Stimulated activated CD4-positive, alpha-beta T cell treated with anti-CD3 and anti-CD28 coated beads, Interleukin-1b, Interleukin-23, amount 100 ng/mL, for 4 hours (primary cell): ENCODE data around the gene ADCY7.
"Not testable (repeated sequence)": the region's sequence is repeated elsewhere in the genome, so short reads cannot be mapped to it uniquely, and the experiment has no call there.

Source experiments
- DNase-seq, 2 donors: peaks; one replicate each; pipeline ENCODE4 v3.0.0-alpha.2; 2020; ENCODE audit warnings: low read depth in 2 of 2

Gene ADCY7

GRCh38 chr16:50266337-50267091 is at the start of gene ADCY7:
Gene ADCY7, plus strand, starts transcription at chr16:50266551. Its CDS starts 21,629 bp downstream, at chr16:50288180.
- peak; percentile 74 to 75 for DNase-seq

DNA sequence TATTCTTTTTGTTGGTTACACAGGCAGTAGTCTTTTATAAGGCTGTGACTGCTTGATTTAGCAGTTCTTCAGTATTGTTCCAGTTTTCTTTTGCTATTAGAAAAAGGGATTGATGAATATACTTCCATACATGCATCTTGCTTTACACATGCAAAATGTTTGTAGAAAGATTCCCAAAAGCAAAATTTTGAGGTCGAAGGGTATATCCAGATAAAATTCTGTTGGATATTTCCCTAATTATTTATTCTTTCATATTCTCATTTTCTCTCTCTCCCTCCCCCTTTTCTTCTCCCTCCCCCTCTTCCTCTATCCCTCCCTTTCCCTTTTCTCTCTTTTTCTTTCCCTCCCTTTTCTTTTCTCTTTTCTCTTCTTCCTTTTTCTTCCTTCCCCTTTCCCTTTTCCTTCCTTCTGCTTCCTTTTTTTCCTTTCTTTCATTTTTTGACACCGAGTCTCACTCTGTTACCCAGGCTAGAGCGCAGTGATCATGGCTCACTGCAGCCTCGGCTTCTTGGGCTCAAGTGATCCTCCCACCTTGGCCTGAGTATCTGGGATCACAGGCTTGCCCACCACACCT is 46.9 kb upstream of the ADCY7 start:
- DNase-seq, result no peak

DNA sequence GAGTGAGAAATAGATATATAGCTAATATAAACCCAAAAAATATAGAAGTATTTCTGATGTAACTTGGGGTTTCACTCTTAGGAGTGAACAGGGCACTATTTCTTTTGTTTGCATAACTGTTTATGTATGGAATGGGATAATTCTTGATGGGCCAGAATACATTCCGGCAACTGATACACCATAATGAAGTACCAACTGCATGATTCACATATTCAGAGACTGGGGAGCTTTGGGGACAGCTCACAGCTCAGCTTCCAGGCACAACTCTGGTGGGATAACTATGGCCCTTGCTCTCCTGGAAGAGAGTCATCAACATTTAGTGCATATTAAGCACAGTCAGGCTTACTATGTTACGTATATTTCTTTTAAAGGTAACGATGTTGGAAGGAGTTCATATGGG is 42.1 kb upstream of the ADCY7 start:
- DNase-seq, result no peak

GRCh38 chr16:50227120-50227519 is 39.2 kb upstream of the ADCY7 start:
- no peak for DNase-seq

DNA sequence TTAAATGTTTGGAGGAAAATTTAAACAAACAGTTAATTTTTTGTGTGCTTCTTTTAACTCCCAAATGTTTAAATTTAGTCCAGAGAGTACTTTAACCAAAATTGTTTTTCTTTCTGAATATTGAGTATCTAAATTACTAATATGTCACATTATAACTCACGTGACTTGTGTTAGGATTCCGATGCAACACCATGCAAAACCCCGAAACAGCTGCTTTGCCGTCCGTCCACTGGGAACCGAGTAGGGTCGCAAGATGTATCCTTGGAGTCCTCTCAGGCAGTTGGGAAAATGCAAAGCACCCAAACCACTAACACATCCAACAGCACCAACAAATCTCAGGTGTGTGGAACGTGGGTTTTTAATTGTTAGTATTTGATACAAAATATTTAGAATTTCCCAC is 38.7 kb upstream of the ADCY7 start:
- DNase-seq, result no peak

DNA sequence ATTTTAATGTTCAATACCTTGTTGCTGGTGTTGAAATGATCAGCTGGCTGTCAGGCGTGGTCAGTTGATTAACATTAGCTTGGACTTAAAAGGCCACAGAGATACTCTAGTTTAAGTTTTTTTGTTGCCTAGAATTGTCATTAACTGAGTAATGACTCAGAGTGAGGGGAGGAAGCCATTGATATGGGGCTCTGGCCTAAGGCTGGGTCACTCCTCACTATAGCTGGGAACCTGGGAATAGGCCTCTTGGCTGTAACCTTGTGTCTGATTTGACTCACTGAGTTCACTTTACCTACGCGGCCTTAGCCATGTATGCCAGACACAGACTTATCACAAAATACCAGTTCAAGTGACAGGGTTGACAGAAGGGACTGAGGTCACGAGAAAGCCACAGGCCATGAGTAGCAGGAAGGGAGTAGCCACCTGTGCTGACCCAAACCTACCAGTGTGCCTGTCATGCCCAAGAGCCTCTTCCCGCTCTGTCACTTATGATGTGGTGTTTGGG is 37.9 kb upstream of the ADCY7 start:
- no peak for DNase-seq

GRCh38 chr16:50229149-50229726 is 37.1 kb upstream of the ADCY7 start:
- no peak for DNase-seq

- DNase-seq, result no peak
These were observed 31.4 kb upstream of the ADCY7 start for GRCh38 chr16:50234771-50235556.

- DNase-seq, result no peak
These were observed 30.8 kb upstream of the ADCY7 start for GRCh38 chr16:50235581-50235980.

DNA sequence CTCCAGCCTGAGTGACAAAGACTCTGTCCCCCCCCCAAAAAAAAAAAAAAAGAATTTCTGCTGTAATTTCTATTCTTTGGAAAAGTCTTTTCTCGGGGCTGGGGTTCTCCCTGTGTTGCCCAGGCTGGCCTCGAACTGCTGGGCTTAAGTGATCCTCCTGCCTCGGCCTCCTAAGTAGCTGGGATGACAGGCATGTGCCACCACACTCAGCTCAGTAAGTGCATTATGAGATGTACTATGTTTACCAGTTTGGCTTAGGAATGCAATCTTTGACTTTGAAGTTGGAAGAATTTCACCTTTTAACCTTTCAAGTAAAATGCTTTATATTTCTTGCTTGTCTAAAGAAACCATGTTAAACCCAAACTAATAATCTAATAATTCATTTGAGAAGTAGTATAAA is 28.0 kb upstream of the ADCY7 start:
- no peak for DNase-seq

DNA sequence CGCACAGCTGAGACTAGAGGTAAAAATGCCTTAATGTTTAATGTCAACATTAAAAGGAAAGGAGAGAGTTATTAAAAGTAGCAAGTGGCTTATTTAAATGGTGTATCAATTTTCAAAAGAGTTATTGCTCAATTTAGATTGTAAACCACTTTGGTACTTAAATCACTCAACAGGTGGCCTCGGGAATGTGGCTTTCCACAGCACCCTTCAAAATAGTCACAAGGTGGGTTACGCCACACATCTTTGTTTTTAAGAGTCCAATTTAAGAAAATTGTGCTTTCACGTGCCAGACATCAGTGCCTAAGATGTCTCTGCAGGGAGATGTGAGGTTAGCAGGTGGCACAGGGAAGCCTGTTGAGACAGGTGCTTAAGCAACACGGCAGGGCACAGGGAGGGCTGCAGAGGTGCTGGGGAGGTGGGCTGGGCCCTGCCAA is 27.5 kb upstream of the ADCY7 start:
- no peak for DNase-seq

- DNase-seq, result not testable (repeated sequence)
These were observed 23.3 kb upstream of the ADCY7 start for GRCh38 chr16:50243024-50243423.

- DNase-seq, result no peak
These were observed 22.2 kb upstream of the ADCY7 start for GRCh38 chr16:50244140-50244503.

DNA sequence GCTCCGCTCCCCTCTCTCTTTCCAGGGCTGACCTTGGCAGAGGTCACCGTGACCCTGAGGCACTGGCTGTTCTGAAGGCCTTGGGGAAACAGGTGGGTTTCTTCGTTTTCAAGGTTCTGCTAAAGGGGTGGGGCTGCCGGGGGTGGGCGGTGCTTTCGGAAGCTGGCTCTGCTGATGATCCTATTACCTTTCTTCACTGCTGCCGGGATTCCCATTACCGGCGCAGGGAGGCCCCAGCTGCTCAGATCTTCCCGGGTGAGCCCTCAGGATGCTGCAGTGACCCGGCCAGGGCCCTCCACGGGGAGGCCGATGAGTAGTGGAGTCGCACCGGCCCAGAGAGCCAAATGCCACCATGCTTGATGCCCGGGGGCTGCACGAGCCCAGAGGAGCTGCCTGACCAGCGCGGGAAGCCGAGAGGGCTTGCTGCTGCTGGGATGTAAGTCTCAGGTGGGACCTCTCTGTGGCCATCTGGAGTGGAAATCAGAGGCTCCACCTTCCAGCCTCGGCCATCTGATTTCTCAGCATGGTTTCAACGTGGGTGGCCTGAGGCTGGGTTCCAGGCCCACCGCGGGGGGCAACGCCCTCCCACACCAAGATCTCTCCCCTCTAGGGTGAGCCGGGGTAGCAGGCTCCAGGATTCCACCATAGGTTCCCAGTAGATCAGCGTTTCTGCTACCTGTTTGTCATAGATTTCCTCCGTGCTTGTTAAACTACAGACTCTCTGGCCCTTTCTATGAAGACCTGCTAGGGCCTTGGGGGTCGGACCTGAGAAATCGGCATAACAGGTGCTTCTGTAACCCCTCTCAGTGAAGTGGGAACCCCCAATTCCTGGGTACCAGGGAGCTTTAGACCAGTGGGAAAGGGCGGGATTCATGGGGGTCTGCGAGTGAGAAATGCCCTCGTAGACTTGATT is 21.6 kb upstream of the ADCY7 start:
- no peak for DNase-seq

GRCh38 chr16:50245417-50246298 is 20.7 kb upstream of the ADCY7 start:
- DNase-seq, result peak; percentile 49 to 52

- no peak for DNase-seq
These were observed 19.8 kb upstream of the ADCY7 start for GRCh38 chr16:50246299-50247122.

DNA sequence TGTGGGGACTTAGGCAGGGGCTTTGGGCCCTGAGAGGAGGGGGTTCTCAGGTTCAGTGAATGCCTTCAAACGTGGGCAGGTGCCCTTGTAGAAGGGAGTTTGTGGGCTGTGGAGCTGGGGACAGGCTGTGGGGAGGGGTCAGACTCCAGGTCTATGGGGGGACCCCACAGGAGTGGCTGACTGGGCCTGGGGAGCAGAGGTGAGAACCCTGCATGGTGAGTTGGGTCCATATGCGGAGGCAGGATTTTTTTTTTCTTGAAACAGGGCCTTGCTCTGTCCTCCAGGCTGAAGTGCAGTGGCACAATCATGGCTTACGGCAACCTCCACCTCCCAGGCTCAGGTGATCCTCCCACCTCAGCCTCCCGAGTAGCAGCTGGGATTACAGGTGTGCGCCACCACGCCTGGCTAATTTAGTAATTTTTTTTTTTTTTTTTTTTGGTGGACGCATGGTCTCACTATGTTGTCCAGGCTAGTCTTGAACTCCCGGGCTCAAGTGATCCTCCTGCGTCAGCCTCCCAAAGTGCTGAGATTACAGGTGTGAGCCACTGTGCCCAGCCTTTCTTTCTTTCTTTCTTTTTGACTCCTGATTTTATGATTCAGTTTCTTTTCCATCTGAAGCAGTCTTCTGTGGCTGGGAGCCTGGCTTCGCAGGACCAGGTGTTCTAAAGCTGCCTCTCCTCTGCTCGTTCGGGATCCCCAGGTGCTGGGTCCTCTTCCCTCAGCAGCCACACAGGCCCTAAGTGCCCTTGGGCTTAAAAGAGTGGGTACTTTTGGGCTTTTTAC is 19.0 kb upstream of the ADCY7 start:
- DNase-seq, result no peak

DNA sequence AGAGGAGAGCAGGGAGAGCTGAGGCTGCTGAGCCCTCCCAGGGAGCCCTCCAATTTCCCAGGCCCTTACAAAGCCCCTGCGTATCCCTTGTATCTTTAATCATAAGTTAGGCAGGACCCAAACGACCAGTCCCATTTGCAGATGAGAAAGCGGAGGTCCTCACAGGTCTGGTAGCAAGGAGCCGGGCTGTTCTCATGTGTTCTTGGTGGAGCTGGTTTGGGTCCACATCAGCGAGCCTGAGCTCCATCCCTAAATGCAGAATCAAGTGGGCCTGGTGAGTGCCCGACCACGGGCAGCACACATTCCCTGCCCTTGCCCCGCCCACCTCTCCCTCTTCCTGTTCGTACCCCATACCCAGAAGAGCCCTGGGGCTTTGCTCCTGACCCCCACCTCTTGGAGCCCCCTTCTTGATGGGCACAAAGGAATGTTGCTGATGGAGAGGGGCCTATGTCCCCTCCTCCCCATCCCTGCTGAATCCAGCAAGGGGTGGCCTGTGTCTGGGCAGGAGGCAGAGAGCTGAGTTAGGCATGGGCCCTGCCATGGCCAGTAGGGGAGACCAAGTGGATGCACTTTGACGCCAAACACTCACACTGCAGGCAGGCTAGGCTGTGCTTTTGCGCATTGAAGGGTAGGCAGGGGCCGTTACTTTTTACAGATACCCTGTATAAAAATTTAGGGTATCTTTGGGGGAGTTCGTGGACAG is 18.3 kb upstream of the ADCY7 start:
- no peak for DNase-seq
